Adrenal gland (tissue), 12 donors: ENCODE data around the gene ZNF132. TPM values are rescaled to one million over a fixed set of nuclear protein-coding genes. Genes with fewer than 3 reads are reported as not detected.

Source experiments
- DNase-seq, 7 donors: peaks; one replicate each; pipeline ENCODE4 v3.0.0-alpha.2; 2019 to 2020
- H3K27ac ChIP-seq, 5 donors: fragments of 200-600 bp; sonication (generic) in 4 of 5; 1 replicate in 3 of 5; 2 replicates in 2 of 5; pipeline versions ENCODE4 v1.5.1 to v1.8.0; 2016 to 2020; ENCODE audit warnings: mild to moderate bottlenecking in 1 of 5
- H3K27me3 ChIP-seq: fragments of 200-600 bp; 2 replicates; pipeline ENCODE4 v1.8.0; 2021
- H3K36me3 ChIP-seq, 2 donors: fragments of 200-600 bp; replicated peaks in 1 of 2; 1 replicate in 1 of 2; 2 replicates in 1 of 2; pipeline versions ENCODE4 v1.5.1 to v1.8.0; 2018 to 2022
- H3K4me1 ChIP-seq, 2 donors: fragments of 200-600 bp; replicated peaks in 1 of 2; 1 replicate in 1 of 2; 2 replicates in 1 of 2; pipeline versions ENCODE4 v1.5.1 to v1.8.0; 2018 to 2021
- H3K4me3 ChIP-seq, 4 donors: fragments of 200-600 bp; sonication (generic) in 3 of 4; one replicate each; pipeline ENCODE4 v1.5.1; 2016 to 2018
- H3K9me3 ChIP-seq, 3 donors: fragments of 200-600 bp; sonication (generic) in 1 of 3; replicated peaks in 1 of 3; 1 replicate in 2 of 3; 2 replicates in 1 of 3; pipeline versions ENCODE4 v1.5.1 to v1.8.0; 2016 to 2021
- POLR2A ChIP-seq, 2 donors: fragments of 450-650 bp; IDR thresholded peaks; one replicate each; pipeline ENCODE4 v1.6.1; 2017; ENCODE audit warnings: antibody characterized with exemption in 2 of 2, mild to moderate bottlenecking in 2 of 2, moderate library complexity in 1 of 2
- WGBS, 4 donors: extraction: QIAGEN DNeasy Blood & Tissue Kit in 2 of 4; methylation state at CpG; one replicate each; pipeline versions ENCODE4 v1.1.5 to v1.1.7; 2013 to 2017; 5-methylcytosine and 5-hydroxymethylcytosine counted together
- intact Hi-C, 2 donors: fragments of 100-400 bp; cut with DNase I; formaldehyde crosslinking; loops; one replicate each; pipeline versions ENCODE4 v1.14.1 to v1.15.0; 2022 to 2023
- polyA plus RNA-seq, 3 donors: library from polyadenylated mRNA; stranded (reverse); fragments of 200-250 nt in 2 of 3; fragments of 350-450 nt in 1 of 3; fragmentation: Illumina TruSeq in 1 of 3; extraction: RNeasy Lipid Tissue Mini Kit (QIAGEN cat#74804) in 1 of 3; gene quantifications; one replicate each; pipeline ENCODE4 v1.2.3, GENCODE V29; 2013 to 2014
- total RNA-seq, 9 donors: library from RNA; depleted of rRNA in 4 of 9; stranded (reverse); fragments of >200 nt in 4 of 9; fragments of 120-200 nt in 1 of 9; fragmentation: NEBNext Ultra II Directional in 1 of 9; extraction: Animal tissue kit (Norgen Biotek cat#: 25700) in 1 of 9; gene quantifications; one replicate each; pipeline versions ENCODE4 v1.1.0 to v1.2.4, GENCODE V29; 2013 to 2023
- TF ChIP-seq, protein P1 (sequence below), 6 experiments: fragments of 450-650 bp in 4 of 6; fragments of 200-600 bp in 2 of 6; sonication (generic) in 1 of 6; IDR thresholded peaks; 1 replicate in 5 of 6; 2 replicates in 1 of 6; pipeline versions ENCODE4 v1.5.1 to v1.8.0; 2016 to 2021; ENCODE audit warnings: antibody characterized with exemption in 6 of 6, mild to moderate bottlenecking in 2 of 6, moderate library complexity in 1 of 6
- donor health status: healthy with polysubstance abuse.
- donor health status: Bipolar disorder and iron deficiency.
- donor health status: DM: yes; HTN: yes; CAD: no.
- donor health status: DM: no; HTN: no; CAD: no.
- donor health status: DM: no; HTN: no; CAD: no.
- donor health status: DM: yes; HTN: yes; CAD: no.

Gene ZNF132
- total and polyA plus RNA-seq, 12 donors: 1.3 to 12.0 (median 4.6) TPM

GRCh38 chr19:58395220-58395978 lies 44.6 kb downstream of the ZNF132 start, which contains the start of gene RNF225:
Gene RNF225, plus strand, starts transcription at chr19:58395656. Its CDS starts 434 bp downstream, at chr19:58396090.
- Histone ChIP-seq H3K27me3 (peaks cover 4% of the 10 kb centered on the region), H3K36me3 (peaks cover 0 to 44% of the 10 kb centered on the region in 2 donors), H3K4me1 (peaks cover 1 to 7% of the 10 kb centered on the region in 2 donors), H3K27ac (no peak within 1 kb of the TSS), H3K9me3 (no peaks in the 10 kb centered on the region), H3K4me3 (no peak within 1 kb of the TSS)
- intact Hi-C loops: no loop called here
- TF ChIP-seq, protein P1, sequence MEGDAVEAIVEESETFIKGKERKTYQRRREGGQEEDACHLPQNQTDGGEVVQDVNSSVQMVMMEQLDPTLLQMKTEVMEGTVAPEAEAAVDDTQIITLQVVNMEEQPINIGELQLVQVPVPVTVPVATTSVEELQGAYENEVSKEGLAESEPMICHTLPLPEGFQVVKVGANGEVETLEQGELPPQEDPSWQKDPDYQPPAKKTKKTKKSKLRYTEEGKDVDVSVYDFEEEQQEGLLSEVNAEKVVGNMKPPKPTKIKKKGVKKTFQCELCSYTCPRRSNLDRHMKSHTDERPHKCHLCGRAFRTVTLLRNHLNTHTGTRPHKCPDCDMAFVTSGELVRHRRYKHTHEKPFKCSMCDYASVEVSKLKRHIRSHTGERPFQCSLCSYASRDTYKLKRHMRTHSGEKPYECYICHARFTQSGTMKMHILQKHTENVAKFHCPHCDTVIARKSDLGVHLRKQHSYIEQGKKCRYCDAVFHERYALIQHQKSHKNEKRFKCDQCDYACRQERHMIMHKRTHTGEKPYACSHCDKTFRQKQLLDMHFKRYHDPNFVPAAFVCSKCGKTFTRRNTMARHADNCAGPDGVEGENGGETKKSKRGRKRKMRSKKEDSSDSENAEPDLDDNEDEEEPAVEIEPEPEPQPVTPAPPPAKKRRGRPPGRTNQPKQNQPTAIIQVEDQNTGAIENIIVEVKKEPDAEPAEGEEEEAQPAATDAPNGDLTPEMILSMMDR (IDR thresholded peaks at IDR 0.05): no peak
- TF ChIP-seq POLR2A (IDR thresholded peaks at IDR 0.05): no peak
- WGBS, 4 donors: 35 to 47% (median 42%) methylated on average over 12 to 21 of the region's 21 CpGs
- DNase-seq: no peak

- 62 to 93% (median 68%) methylated on average over 2 to 3 of the region's 3 CpGs for WGBS, 4 donors
- Histone ChIP-seq H3K4me1 (peaks cover 0 to 4% of the 10 kb centered on the region in 2 donors), H3K9me3 (no peaks in the 10 kb centered on the region), H3K27me3 (peaks cover 4% of the 10 kb centered on the region), H3K27ac (no peak overlapping the region), H3K4me3 (no peak overlapping the region), H3K36me3 (peaks cover 0 to 47% of the 10 kb centered on the region in 2 donors)
- DNase-seq: no peak
- TF ChIP-seq, protein P1 (IDR thresholded peaks at IDR 0.05): no peak
- TF ChIP-seq POLR2A (IDR thresholded peaks at IDR 0.05): no peak
- intact Hi-C loops: no loop called here
Observed at GRCh38 chr19:58394821-58395219, 45.1 kb downstream of the ZNF132 start.

GRCh38 chr19:58393725-58394033 lies 46.3 kb downstream of the ZNF132 start:
- Histone ChIP-seq H3K27me3 (peaks cover 4% of the 10 kb centered on the region), H3K4me1 (peaks cover under 1 to 4% of the 10 kb centered on the region in 2 donors), H3K4me3 (no peak overlapping the region), H3K9me3 (no peaks in the 10 kb centered on the region), H3K27ac (no peak overlapping the region), H3K36me3 (peaks cover 0 to 58% of the 10 kb centered on the region in 2 donors)
- 84 to 92% (median 87%) methylated on average over 4 of the region's 4 CpGs for WGBS, 4 donors
- no peak for TF ChIP-seq POLR2A (IDR thresholded peaks at IDR 0.05)
- TF ChIP-seq, protein P1 (IDR thresholded peaks at IDR 0.05): no peak
- no peak for DNase-seq
- intact Hi-C loops: no loop called here

- no peak for DNase-seq
- TF ChIP-seq POLR2A (IDR thresholded peaks at IDR 0.05): no peak
- TF ChIP-seq, protein P1 (IDR thresholded peaks at IDR 0.05): no peak
- no peaks in the 10 kb centered on the region for H3K9me3 ChIP-seq
- H3K27ac ChIP-seq: no peak overlapping the region
- no peak overlapping the region for H3K4me3 ChIP-seq
- whole genome bisulfite sequencing, 4 donors: 87 to 94% (median 91%) methylated on average over 17 to 26 of the region's 26 CpGs
- peaks cover 5 to 6% of the 10 kb centered on the region in 2 donors for H3K4me1 ChIP-seq
- peaks cover 0 to 58% of the 10 kb centered on the region in 2 donors for H3K36me3 ChIP-seq
- H3K27me3 ChIP-seq: peaks cover 4% of the 10 kb centered on the region
- intact Hi-C loops: no loop called here
Observed at GRCh38 chr19:58392945-58393724, 46.8 kb downstream of the ZNF132 start.
